Measurements from ENCODE around the gene CHRM4.

- TF ChIP-seq CEBPB (IDR thresholded peaks at IDR 0.05) (no peak), EP300 (IDR thresholded peaks at IDR 0.05; ENCODE audit: borderline replicate concordance) (no peak), TEAD4 (IDR thresholded peaks at IDR 0.05) (no peak), TAF1 (IDR thresholded peaks at IDR 0.05; ENCODE audit: low read depth) (no peak), CREB1 (IDR thresholded peaks at IDR 0.05; ENCODE audit: low read depth) (no peak), FOXM1 (IDR thresholded peaks at IDR 0.05; ENCODE audit: borderline replicate concordance, low read depth) (no peak), USF1 (IDR thresholded peaks at IDR 0.05) (no peak), NFIC (IDR thresholded peaks at IDR 0.05) (no peak)
- TF ChIP-seq, protein P1, sequence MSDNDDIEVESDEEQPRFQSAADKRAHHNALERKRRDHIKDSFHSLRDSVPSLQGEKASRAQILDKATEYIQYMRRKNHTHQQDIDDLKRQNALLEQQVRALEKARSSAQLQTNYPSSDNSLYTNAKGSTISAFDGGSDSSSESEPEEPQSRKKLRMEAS (IDR thresholded peaks at IDR 0.05), result no peak
- TF ChIP-seq, protein P2, sequence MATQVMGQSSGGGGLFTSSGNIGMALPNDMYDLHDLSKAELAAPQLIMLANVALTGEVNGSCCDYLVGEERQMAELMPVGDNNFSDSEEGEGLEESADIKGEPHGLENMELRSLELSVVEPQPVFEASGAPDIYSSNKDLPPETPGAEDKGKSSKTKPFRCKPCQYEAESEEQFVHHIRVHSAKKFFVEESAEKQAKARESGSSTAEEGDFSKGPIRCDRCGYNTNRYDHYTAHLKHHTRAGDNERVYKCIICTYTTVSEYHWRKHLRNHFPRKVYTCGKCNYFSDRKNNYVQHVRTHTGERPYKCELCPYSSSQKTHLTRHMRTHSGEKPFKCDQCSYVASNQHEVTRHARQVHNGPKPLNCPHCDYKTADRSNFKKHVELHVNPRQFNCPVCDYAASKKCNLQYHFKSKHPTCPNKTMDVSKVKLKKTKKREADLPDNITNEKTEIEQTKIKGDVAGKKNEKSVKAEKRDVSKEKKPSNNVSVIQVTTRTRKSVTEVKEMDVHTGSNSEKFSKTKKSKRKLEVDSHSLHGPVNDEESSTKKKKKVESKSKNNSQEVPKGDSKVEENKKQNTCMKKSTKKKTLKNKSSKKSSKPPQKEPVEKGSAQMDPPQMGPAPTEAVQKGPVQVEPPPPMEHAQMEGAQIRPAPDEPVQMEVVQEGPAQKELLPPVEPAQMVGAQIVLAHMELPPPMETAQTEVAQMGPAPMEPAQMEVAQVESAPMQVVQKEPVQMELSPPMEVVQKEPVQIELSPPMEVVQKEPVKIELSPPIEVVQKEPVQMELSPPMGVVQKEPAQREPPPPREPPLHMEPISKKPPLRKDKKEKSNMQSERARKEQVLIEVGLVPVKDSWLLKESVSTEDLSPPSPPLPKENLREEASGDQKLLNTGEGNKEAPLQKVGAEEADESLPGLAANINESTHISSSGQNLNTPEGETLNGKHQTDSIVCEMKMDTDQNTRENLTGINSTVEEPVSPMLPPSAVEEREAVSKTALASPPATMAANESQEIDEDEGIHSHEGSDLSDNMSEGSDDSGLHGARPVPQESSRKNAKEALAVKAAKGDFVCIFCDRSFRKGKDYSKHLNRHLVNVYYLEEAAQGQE (IDR thresholded peaks at IDR 0.05; ENCODE audit: low read depth), result no peak
Observed at GRCh38 chr11:46376258-46377050, 15.1 kb downstream of the CHRM4 start.
